ENCODE results near the gene MEGF11.

DNA sequence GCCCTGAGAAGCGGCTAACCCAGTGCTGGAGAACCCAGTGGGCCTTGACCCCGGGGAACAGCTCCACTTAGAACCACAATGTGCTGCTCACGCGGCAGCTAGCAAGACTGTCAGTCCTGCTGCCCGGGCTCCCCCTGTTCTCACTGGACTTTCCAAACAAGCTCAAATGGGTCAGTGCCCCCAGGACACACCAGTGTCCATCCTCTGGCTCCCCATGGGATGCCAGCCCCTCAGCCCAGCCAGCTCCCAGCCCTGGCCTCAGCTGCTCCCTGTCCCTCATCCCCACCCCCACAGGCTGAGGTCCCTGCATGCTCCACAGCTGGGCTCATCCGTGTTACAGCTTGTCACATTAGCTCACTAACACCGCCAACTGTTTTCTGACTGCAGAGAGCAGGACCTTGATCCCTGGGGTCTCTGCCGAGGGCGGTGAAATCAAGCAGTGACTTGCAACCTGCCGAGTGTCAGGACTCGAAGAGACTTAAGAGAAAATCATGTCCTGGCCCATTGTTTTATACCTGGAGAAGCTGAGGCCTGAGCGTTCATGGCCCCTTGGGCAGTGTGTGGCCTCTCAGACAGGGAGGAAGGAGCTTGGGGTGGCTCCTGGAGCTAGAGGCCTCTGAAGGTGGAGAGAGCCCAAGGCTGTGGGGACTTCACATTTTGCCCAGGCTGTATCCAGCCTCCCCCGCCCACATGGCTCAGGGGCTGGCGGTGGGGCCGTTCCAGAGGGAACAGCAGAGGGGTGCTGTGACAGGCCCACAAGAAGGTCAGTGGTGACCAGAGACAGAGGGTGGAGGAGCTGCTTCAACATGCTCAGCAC, 157.5 kb downstream of the MEGF11 start:
- TF ChIP-seq POLR2A (IDR thresholded peaks at IDR 0.05), result no peak
- TF ChIP-seq CTCF (IDR thresholded peaks at IDR 0.05), result no peak

Measured in breast epithelium (tissue), 3 donors.